Ascending aorta (tissue), 2 donors: ENCODE results near the gene BTBD2. TPM values are rescaled to one million over a fixed set of nuclear protein-coding genes. Genes with fewer than 3 reads are reported as not detected.

Source experiments
- DNase-seq, 2 donors: peaks; one replicate each; pipeline ENCODE4 v3.0.0-alpha.2; 2019; ENCODE audit warnings: low spot score in 2 of 2
- H3K27ac ChIP-seq, 2 donors: fragments of 200-600 bp; sonication (generic); one replicate each; pipeline ENCODE4 v1.5.1; 2016 to 2017; ENCODE audit warnings: mild to moderate bottlenecking in 1 of 2
- H3K27me3 ChIP-seq: fragments of 200-600 bp; sonication (generic); one replicate; pipeline ENCODE4 v1.5.1; 2017
- H3K36me3 ChIP-seq, 2 donors: fragments of 200-600 bp; sonication (generic); one replicate each; pipeline ENCODE4 v1.5.1; 2016
- H3K4me1 ChIP-seq, 2 donors: fragments of 200-600 bp; sonication (generic); one replicate each; pipeline ENCODE4 v1.5.1; 2016 to 2017; ENCODE audit warnings: mild to moderate bottlenecking in 1 of 2
- H3K4me3 ChIP-seq, 2 donors: fragments of 200-600 bp; sonication (generic); one replicate each; pipeline ENCODE4 v1.5.1; 2016 to 2017; ENCODE audit warnings: mild to moderate bottlenecking in 1 of 2
- H3K9me3 ChIP-seq, 2 donors: fragments of 200-600 bp; sonication (generic); one replicate each; pipeline ENCODE4 v1.5.1; 2016
- CTCF ChIP-seq, 3 experiments: fragments of 200-600 bp in 2 of 3; fragments of 450-650 bp in 1 of 3; sonication (generic) in 2 of 3; IDR thresholded peaks; one replicate each; pipeline ENCODE4 v1.5.1; 2016 to 2019; ENCODE audit warnings: antibody characterized with exemption in 3 of 3, mild to moderate bottlenecking in 1 of 3, moderate library complexity in 1 of 3
- intact Hi-C: fragments of 100-400 bp; cut with DNase I; formaldehyde crosslinking; loops from one replicate; pipeline ENCODE4 v1.15.1; 2023
- total RNA-seq: library from RNA; depleted of rRNA; stranded (reverse); fragments of >200 nt; gene quantifications from one replicate; pipeline ENCODE4 v1.1.0, GENCODE V29; 2016

Gene BTBD2
- total RNA-seq, 1 donor from 2014 or later = 90.1 TPM

GRCh38 chr19:1957562-1958248 lies 57.8 kb downstream of the BTBD2 start:
- no peaks in the 10 kb centered on the region for H3K9me3 ChIP-seq
- DNase-seq = no peak
- H3K4me1 ChIP-seq = no peaks in the 10 kb centered on the region
- peaks cover 0 to 6% of the 10 kb centered on the region in 2 donors for H3K36me3 ChIP-seq
- no peak for TF ChIP-seq CTCF (IDR thresholded peaks at IDR 0.05)
- H3K4me3 ChIP-seq = no peak overlapping the region
- no peaks in the 10 kb centered on the region for H3K27me3 ChIP-seq
- intact Hi-C loops = no loop called here
- no peak overlapping the region for H3K27ac ChIP-seq

GRCh38 chr19:1956868-1957492 lies 58.5 kb downstream of the BTBD2 start:
- DNase-seq = no peak
- intact Hi-C loops = no loop called here
- H3K9me3 ChIP-seq = no peaks in the 10 kb centered on the region
- H3K27me3 ChIP-seq = no peaks in the 10 kb centered on the region
- no peak overlapping the region for H3K4me3 ChIP-seq
- no peak overlapping the region for H3K27ac ChIP-seq
- no peak for TF ChIP-seq CTCF (IDR thresholded peaks at IDR 0.05)
- no peaks in the 10 kb centered on the region for H3K4me1 ChIP-seq
- H3K36me3 ChIP-seq = peaks cover 0 to 12% of the 10 kb centered on the region in 2 donors

GRCh38 chr19:1956122-1956494 lies 59.4 kb downstream of the BTBD2 start:
- Histone ChIP-seq H3K9me3 (no peaks in the 10 kb centered on the region), H3K4me1 (no peaks in the 10 kb centered on the region), H3K36me3 (peaks cover 0 to 14% of the 10 kb centered on the region in 2 donors), H3K4me3 (no peak overlapping the region), H3K27ac (no peak overlapping the region), H3K27me3 (no peaks in the 10 kb centered on the region)
- TF ChIP-seq CTCF (IDR thresholded peaks at IDR 0.05) = no peak
- intact Hi-C loops = no loop called here
- no peak for DNase-seq

- Histone ChIP-seq H3K36me3 (peaks cover 0 to 14% of the 10 kb centered on the region in 2 donors), H3K27me3 (no peaks in the 10 kb centered on the region), H3K9me3 (no peaks in the 10 kb centered on the region), H3K27ac (no peak overlapping the region), H3K4me3 (no peak overlapping the region), H3K4me1 (no peaks in the 10 kb centered on the region)
- DNase-seq = no peak
- no peak for TF ChIP-seq CTCF (IDR thresholded peaks at IDR 0.05)
- intact Hi-C loops = no loop called here
Observed at GRCh38 chr19:1955171-1956121, 60.1 kb downstream of the BTBD2 start.

GRCh38 chr19:1954532-1954933 lies 61.0 kb downstream of the BTBD2 start:
- DNase-seq = no peak
- TF ChIP-seq CTCF (IDR thresholded peaks at IDR 0.05) = no peak

More at GRCh38 chr19:1954532-1954933, 61.0 kb downstream of the BTBD2 start:
- H3K4me3 ChIP-seq = no peak overlapping the region
- no peaks in the 10 kb centered on the region for H3K4me1 ChIP-seq
- no peaks in the 10 kb centered on the region for H3K9me3 ChIP-seq
- peaks cover 0 to 14% of the 10 kb centered on the region in 2 donors for H3K36me3 ChIP-seq
- H3K27ac ChIP-seq = no peak overlapping the region
- no peaks in the 10 kb centered on the region for H3K27me3 ChIP-seq
- intact Hi-C loops = no loop called here
